Esophagus muscularis mucosa (tissue), 4 donors: Measurements from ENCODE around the gene CRPPA. TPM values are rescaled to one million over a fixed set of nuclear protein-coding genes. Genes with fewer than 3 reads are reported as not detected.

Experiments
- DNase-seq: peaks from one replicate; pipeline ENCODE4 v3.0.0-alpha.2; 2017; ENCODE audit errors: extremely low spot score
- H3K27ac ChIP-seq, 4 donors: fragments of 200-600 bp; sonication (generic); replicated peaks in 1 of 4; 1 replicate in 3 of 4; 2 replicates in 1 of 4; pipeline ENCODE4 v1.5.1; 2016 to 2019; ENCODE audit warnings: mild to moderate bottlenecking in 1 of 4
- H3K27me3 ChIP-seq, 4 donors: fragments of 200-600 bp; sonication (generic); one replicate each; pipeline versions ENCODE4 v1.5.1 to v1.6.0; 2016 to 2019
- H3K36me3 ChIP-seq, 4 donors: fragments of 200-600 bp; sonication (generic); one replicate each; pipeline ENCODE4 v1.5.1; 2016 to 2019
- H3K4me1 ChIP-seq, 4 donors: fragments of 200-600 bp; sonication (generic); one replicate each; pipeline ENCODE4 v1.5.1; 2016 to 2019
- H3K4me3 ChIP-seq, 4 donors: fragments of 200-600 bp; sonication (generic); 1 replicate in 2 of 4; 2 replicates in 2 of 4; pipeline ENCODE4 v1.5.1; 2016 to 2019; ENCODE audit warnings: mild to moderate bottlenecking in 4 of 4, moderate library complexity in 1 of 4
- H3K9me3 ChIP-seq, 4 donors: fragments of 200-600 bp; sonication (generic); 1 replicate in 3 of 4; 2 replicates in 1 of 4; pipeline ENCODE4 v1.5.1; 2016 to 2019
- EP300 ChIP-seq: sonication (generic); formaldehyde crosslinking; IDR thresholded peaks from one replicate; pipeline ENCODE4 v1.6.1; 2017; ENCODE audit warnings: antibody characterized with exemption
- POLR2A ChIP-seq: fragments of 450-650 bp; IDR thresholded peaks from one replicate; pipeline ENCODE4 v1.6.1; 2017; ENCODE audit warnings: antibody characterized with exemption, moderate library complexity, mild to moderate bottlenecking, low read depth
- POLR2AphosphoS5 ChIP-seq, 2 donors: sonication (generic); formaldehyde crosslinking; IDR thresholded peaks; one replicate each; pipeline ENCODE4 v1.6.1; 2017; ENCODE audit warnings: antibody characterized with exemption in 2 of 2
- WGBS: methylation state at CpG from one replicate; pipeline ENCODE4 v1.1.5; 2018; 5-methylcytosine and 5-hydroxymethylcytosine counted together
- intact Hi-C: fragments of 100-400 bp; cut with DNase I; formaldehyde crosslinking; loops from one replicate; pipeline ENCODE4 v1.15.1; 2023
- total RNA-seq, 4 donors: library from RNA; depleted of rRNA; stranded (reverse); fragments of >200 nt; gene quantifications; one replicate each; pipeline versions ENCODE4 v1.1.0 to v1.2.1, GENCODE V29; 2016
- TF ChIP-seq, protein P1 (sequence below), 3 experiments: fragments of 200-600 bp in 2 of 3; fragments of 450-650 bp in 1 of 3; sonication (generic) in 2 of 3; IDR thresholded peaks; one replicate each; pipeline ENCODE4 v1.5.1; 2017 to 2019; ENCODE audit warnings: antibody characterized with exemption in 3 of 3, mild to moderate bottlenecking in 2 of 3, moderate library complexity in 1 of 3

The CRPPA gene
- total RNA-seq, 4 donors from 2014 or later: 1.9 to 3.6 (median 3.5) TPM

DNA sequence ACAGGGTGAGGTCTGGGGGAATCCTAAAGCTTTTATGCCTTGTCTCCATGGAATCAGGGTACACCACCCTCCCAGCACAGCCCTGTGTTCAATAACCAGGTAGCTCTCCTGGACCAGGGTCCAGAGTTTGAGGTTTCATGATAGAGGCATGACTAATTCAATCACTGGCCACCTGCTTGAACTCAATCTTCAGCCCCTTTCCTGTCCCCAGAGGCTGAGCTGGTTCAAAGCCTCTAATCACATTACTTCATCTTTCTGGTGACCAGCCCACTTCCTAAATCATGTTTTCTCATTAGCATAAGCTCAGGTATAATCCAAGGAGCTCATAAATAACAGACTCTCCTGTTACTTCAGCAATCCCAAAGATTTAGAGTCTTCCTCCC, 20.5 kb downstream of the CRPPA start:
- DNase-seq: no peak
- TF ChIP-seq, protein P1, sequence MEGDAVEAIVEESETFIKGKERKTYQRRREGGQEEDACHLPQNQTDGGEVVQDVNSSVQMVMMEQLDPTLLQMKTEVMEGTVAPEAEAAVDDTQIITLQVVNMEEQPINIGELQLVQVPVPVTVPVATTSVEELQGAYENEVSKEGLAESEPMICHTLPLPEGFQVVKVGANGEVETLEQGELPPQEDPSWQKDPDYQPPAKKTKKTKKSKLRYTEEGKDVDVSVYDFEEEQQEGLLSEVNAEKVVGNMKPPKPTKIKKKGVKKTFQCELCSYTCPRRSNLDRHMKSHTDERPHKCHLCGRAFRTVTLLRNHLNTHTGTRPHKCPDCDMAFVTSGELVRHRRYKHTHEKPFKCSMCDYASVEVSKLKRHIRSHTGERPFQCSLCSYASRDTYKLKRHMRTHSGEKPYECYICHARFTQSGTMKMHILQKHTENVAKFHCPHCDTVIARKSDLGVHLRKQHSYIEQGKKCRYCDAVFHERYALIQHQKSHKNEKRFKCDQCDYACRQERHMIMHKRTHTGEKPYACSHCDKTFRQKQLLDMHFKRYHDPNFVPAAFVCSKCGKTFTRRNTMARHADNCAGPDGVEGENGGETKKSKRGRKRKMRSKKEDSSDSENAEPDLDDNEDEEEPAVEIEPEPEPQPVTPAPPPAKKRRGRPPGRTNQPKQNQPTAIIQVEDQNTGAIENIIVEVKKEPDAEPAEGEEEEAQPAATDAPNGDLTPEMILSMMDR (IDR thresholded peaks at IDR 0.05): no peak
- TF ChIP-seq POLR2AphosphoS5 (IDR thresholded peaks at IDR 0.05) (no peak), POLR2A (no peak), EP300 (no peak)
- Histone ChIP-seq H3K27me3 (no peaks in the 10 kb centered on the region), H3K9me3 (peaks cover 0 to 18% (median 14%) of the 10 kb centered on the region in 4 donors), H3K27ac (no peak overlapping the region), H3K4me1 (no peaks in the 10 kb centered on the region), H3K36me3 (peaks cover 0 to 8% (median 0%) of the 10 kb centered on the region in 4 donors), H3K4me3 (no peak overlapping the region)
- intact Hi-C loops: no loop called here

DNA sequence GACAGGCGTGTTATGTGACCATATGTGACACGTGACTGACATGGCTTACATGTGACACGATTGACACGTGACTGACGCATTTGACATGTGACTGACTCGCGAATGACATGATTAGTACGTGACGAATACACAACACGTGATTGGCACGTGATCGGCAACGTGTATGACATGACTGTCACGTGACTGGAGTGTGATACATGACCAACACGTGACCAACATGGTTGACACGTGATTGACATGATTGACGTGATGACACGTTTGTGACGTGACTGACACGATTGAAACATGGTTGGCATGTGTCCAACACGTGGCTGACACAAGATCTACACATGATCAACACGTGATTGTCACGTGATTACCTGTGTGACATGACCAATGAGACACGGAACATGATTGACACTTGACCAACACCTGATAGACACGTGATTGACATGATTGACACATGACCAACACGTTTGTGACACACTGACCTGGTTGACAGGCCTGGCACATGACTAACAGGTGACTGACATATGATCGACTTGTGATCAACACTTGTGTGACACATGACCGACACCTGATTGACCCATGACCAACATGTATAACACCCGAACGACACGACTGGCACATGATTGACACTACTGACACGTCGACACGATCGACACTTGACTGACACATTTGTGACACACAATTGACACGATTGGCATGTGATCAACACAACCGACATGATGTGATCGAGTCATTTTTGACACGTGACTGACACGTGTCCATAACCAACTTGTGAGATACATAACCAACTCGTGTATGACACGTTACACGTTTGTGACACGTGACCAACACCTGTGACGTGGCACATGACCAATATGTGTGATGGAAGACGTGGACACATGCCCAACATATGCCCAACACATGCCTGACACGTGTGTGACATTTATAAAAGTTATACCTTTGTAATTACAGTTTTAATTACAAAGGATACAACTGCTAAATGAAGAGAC, 21.1 kb downstream of the CRPPA start:
- DNase-seq: no peak
- Histone ChIP-seq H3K9me3 (peaks cover 0 to 18% (median 14%) of the 10 kb centered on the region in 4 donors), H3K27me3 (no peaks in the 10 kb centered on the region), H3K27ac (no peak overlapping the region), H3K4me3 (no peak overlapping the region), H3K4me1 (no peaks in the 10 kb centered on the region), H3K36me3 (peaks cover 0 to 8% (median 0%) of the 10 kb centered on the region in 4 donors)
- intact Hi-C loops: no loop called here
- WGBS: 93% methylated on average over 47 of the region's 47 CpGs
- TF ChIP-seq, protein P1 (IDR thresholded peaks at IDR 0.05): no peak
- no peak for TF ChIP-seq EP300
- TF ChIP-seq POLR2AphosphoS5 (IDR thresholded peaks at IDR 0.05): no peak
- no peak for TF ChIP-seq POLR2A

DNA sequence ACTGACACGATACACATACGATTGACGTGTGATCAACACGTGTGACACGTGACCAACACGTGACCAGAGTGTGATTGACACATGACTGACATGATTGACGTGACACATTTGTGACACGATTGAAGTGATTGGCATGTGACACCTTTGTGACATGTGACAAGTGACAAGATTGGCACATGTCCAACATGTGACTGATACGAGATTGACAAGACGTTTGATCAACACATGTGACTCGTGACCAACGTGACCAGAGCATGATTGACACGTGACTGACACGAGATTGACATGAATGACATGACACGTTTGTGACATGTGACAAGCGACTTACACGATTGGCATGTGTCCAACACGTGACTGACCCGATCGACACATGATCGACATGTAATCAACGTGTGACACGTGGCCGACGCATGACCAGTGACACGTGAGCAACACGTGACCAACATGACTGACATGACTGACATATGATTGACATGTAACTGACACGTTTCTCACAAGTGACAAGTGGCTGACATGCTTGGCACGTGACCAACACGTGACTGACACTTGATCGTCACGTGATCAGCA, 22.0 kb downstream of the CRPPA start:
- no peaks in the 10 kb centered on the region for H3K27me3 ChIP-seq
- DNase-seq: no peak
- TF ChIP-seq POLR2A: no peak
- peak; percentile 58 to 93 for TF ChIP-seq POLR2AphosphoS5 (IDR thresholded peaks at IDR 0.05)
- TF ChIP-seq, protein P1 (IDR thresholded peaks at IDR 0.05): no peak
- no peak for TF ChIP-seq EP300

DNA sequence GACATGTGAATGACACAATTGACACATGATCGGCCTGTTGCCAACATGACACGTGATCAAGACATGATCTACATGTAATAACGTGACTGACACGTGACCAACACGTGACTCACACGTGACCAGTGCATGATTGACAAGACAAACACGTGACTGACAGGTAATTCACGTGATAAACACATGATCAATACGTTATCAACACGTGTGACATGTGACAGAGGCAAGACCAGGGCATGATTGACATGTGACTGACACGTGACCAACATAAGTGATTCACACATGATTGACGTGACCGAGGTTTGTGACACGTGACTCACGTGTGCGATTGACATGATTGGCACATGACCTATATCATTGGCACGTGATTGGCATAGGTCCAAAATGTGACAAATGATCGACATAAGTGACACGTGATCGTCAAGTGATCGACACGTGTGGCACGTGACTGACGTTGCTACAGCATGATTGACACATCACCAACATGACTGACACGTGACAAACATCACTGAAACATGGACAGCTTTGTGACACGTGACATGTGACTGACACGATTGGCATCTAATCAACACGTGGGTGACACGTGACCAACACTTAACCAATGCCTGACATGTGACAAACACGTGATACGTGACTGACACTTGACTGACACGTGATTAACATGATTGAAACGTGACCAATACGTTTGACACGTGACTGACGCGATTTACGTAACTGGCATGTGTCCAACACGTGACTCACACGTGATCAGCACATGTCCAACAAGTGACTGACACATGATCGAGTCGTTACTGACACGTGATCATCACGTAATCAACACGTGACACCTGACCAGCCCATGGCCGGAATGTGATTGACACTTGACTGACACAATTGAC, 23.0 kb downstream of the CRPPA start:
- intact Hi-C loops: no loop called here
- no peak for DNase-seq
- no peak overlapping the region for H3K27ac ChIP-seq
- no peak overlapping the region for H3K4me3 ChIP-seq
- H3K36me3 ChIP-seq: peaks cover 0 to 6% (median 0%) of the 10 kb centered on the region in 4 donors
- H3K4me1 ChIP-seq: no peaks in the 10 kb centered on the region
- peaks cover 0 to 15% (median 13%) of the 10 kb centered on the region in 4 donors for H3K9me3 ChIP-seq
- H3K27me3 ChIP-seq: no peaks in the 10 kb centered on the region
- WGBS: 94% methylated on average over 40 of the region's 46 CpGs
- TF ChIP-seq EP300 (no peak), POLR2AphosphoS5 (IDR thresholded peaks at IDR 0.05) (peak; percentile 2 to 60)

More for the DNA sequence above, 22.0 kb downstream of the CRPPA start:
- H3K4me1 ChIP-seq: no peaks in the 10 kb centered on the region
- H3K4me3 ChIP-seq: no peak overlapping the region
- WGBS: 94% methylated on average over 32 of the region's 32 CpGs
- intact Hi-C loops: no loop called here
- peaks cover 0 to 18% (median 14%) of the 10 kb centered on the region in 4 donors for H3K9me3 ChIP-seq
- H3K27ac ChIP-seq: no peak overlapping the region
- H3K36me3 ChIP-seq: peaks cover 0 to 8% (median 0%) of the 10 kb centered on the region in 4 donors
